K562 (cell line): ENCODE results near the gene MYL10. TPM values are rescaled to one million over a fixed set of nuclear protein-coding genes. Genes with fewer than 3 reads are reported as not detected.

Source experiments
- ATF2 ChIP-seq: sonication (generic); formaldehyde crosslinking; IDR thresholded peaks from 2 replicates; pipeline ENCODE4 v1.8.1; 2022; ENCODE audit warnings: missing genetic modification reagents
- BCOR ChIP-seq: fragments of 450-650 bp; IDR thresholded peaks from 2 replicates; pipeline ENCODE4 v1.6.1; 2016
- C11orf30 ChIP-seq: fragments of 450-650 bp; IDR thresholded peaks from 2 replicates; pipeline ENCODE4 v1.6.1; 2016; ENCODE audit warnings: low read depth, mild to moderate bottlenecking
- CTCF ChIP-seq, 3 experiments: IDR thresholded peaks in 2 of 3; conservative IDR thresholded peaks in 1 of 3; 2 replicates each; pipeline ENCODE4 v1.5.1; 2011 to 2012; ENCODE audit warnings: low read length in 3 of 3, mild to moderate bottlenecking in 3 of 3, control low read depth in 2 of 3, improper control_type of control experiment in 1 of 3, inconsistent platforms in 1 of 3, low read depth in 1 of 3, mixed read lengths in 1 of 3, moderate library complexity in 1 of 3; ENCODE audit not compliant: insufficient read depth in 2 of 3
- GTF2B ChIP-seq: IDR thresholded peaks from 2 replicates; pipeline ENCODE4 v1.6.1; 2011; ENCODE audit not compliant: insufficient read length; ENCODE audit errors: extremely low read depth
- HEY1 ChIP-seq: fragments of 250-450 bp; sonication (Bioruptor Pico); IDR thresholded peaks from 2 replicates; pipeline ENCODE4 v1.5.0; 2020; ENCODE audit warnings: mild to moderate bottlenecking, moderate library complexity, borderline replicate concordance
- HMG20B ChIP-seq: fragments of 250-450 bp; sonication (Bioruptor Pico); IDR thresholded peaks from 2 replicates; pipeline ENCODE4 v1.5.0; 2021; ENCODE audit warnings: mild to moderate bottlenecking
- MYBL2 ChIP-seq, 2 experiments: fragments of 450-650 bp in 1 of 2; sonication (generic) in 1 of 2; formaldehyde crosslinking in 1 of 2; IDR thresholded peaks; 2 replicates each; pipeline versions ENCODE4 v1.6.1 to v1.8.1; 2017 to 2022; ENCODE audit warnings: borderline replicate concordance in 1 of 2, inconsistent platforms in 1 of 2, low read depth in 1 of 2, mild to moderate bottlenecking in 1 of 2, missing genetic modification reagents in 1 of 2, moderate library complexity in 1 of 2
- RBM22 ChIP-seq: fragments of 200-400 bp; formaldehyde crosslinking; IDR thresholded peaks from 2 replicates; pipeline ENCODE4 v1.6.1; 2018; ENCODE audit warnings: low read length, low read depth; ENCODE audit not compliant: poor library complexity, severe bottlenecking
- REST ChIP-seq, 2 experiments: fragments of 450-650 bp; formaldehyde crosslinking in 1 of 2; IDR thresholded peaks; 2 replicates each; pipeline versions ENCODE4 v1.4.0 to v1.6.1; 2014 to 2020; ENCODE audit warnings: mild to moderate bottlenecking in 2 of 2, borderline replicate concordance in 1 of 2, low read depth in 1 of 2
- SMARCC2 ChIP-seq: fragments of 450-650 bp; IDR thresholded peaks from 2 replicates; pipeline ENCODE4 v1.6.1; 2017; ENCODE audit warnings: antibody characterized with exemption, moderate library complexity, mild to moderate bottlenecking, low read depth
- U2AF2 ChIP-seq: fragments of 200-400 bp; formaldehyde crosslinking; optimal IDR thresholded peaks from 2 replicates; pipeline ENCODE3; 2017; ENCODE audit warnings: low read depth, mild to moderate bottlenecking, low read length
- ZFP36 ChIP-seq: fragments of 150-350 bp; IDR thresholded peaks from 2 replicates; pipeline ENCODE4 v1.6.1; 2018; ENCODE audit warnings: low read length, low read depth; ENCODE audit not compliant: partially characterized antibody
- ZNF668 ChIP-seq: fragments of 250-450 bp; sonication (Bioruptor Pico); IDR thresholded peaks from 2 replicates; pipeline ENCODE4 v1.8.0; 2022; ENCODE audit warnings: mild to moderate bottlenecking, inconsistent platforms
- polyA plus RNA-seq, 8 experiments: library from polyadenylated mRNA; depleted of rRNA in 4 of 8; stranded (reverse) in 5 of 8; unstranded in 3 of 8; fragments of >200 nt; fragmentation: Nextera tagmentation in 2 of 8; fragmentation: Illumina TruSeq in 1 of 8; extraction: Ambion mirVana in 2 of 8; extraction: Trizol in 1 of 8; gene quantifications; 2 replicates each; pipeline versions ENCODE4 v1.2.1 to v1.2.3, GENCODE V29; 2011 to 2014; ENCODE audit warnings: inconsistent platforms in 1 of 8, missing spikeins in 1 of 8
- total RNA-seq, 7 experiments: library from RNA; depleted of rRNA in 6 of 7; stranded (reverse); fragments of >200 nt in 6 of 7; fragmentation: Illumina TruSeq in 2 of 7; extraction: Trizol in 2 of 7; gene quantifications; 2 replicates each; pipeline versions ENCODE4 v1.2.1 to v1.2.3, GENCODE V29; 2011 to 2021; ENCODE audit warnings: low replicate concordance in 1 of 7

MYL10 gene
- total and polyA plus RNA-seq, 9 of the 15 experiments (the other 6 are each of a cell fraction or from before 2014, with no cell fraction given) = not detected

- TF ChIP-seq ZNF668 (no peak), GTF2B (no peak), U2AF2 (no peak), C11orf30 (no peak), RBM22 (no peak), HMG20B (no peak), BCOR (0 out of 2 replicates have a peak, but pooled peaks have one; percentile 22), REST (IDR thresholded peaks at IDR 0.05; ENCODE audit: borderline replicate concordance) (peak; percentile 14; the same call in 1 of the 2 replicates), REST (CRISPR knock-in tag; IDR thresholded peaks at IDR 0.05; ENCODE audit: low read depth) (no peak), SMARCC2 (no peak), CTCF (IDR thresholded peaks at IDR 0.05 in 2 of 3, conservative IDR thresholded peaks at IDR 0.05 in 1 of 3; ENCODE audit: insufficient read depth in 2 of 3, low read depth in 1 of 3, low read length in 3 of 3) (peak; percentile 34 to 70 (median 50); a peak in 5 of 6 replicates), ATF2 (no peak), ZFP36 (peak; percentile 21), HEY1 (CRISPR knock-in tag) (no peak), MYBL2 (IDR thresholded peaks at IDR 0.05; ENCODE audit: low read depth) (no peak), MYBL2 (CRISPR knock-in tag; IDR thresholded peaks at IDR 0.05; ENCODE audit: borderline replicate concordance) (no peak)
Observed at GRCh38 chr7:101669307-101669706, 40.2 kb upstream of the MYL10 start (continued).
